K562 (cell line): ENCODE data around the gene PYROXD2. TPM values are rescaled to one million over a fixed set of nuclear protein-coding genes. Genes with fewer than 3 reads are reported as not detected.

Experiments used
- ATAC-seq: fragments of 200-7000 bp; cut with Tn5 transposase; 3 replicates; pipeline ENCODE4 v1.9.1; 2020; ENCODE audit warnings: moderate library complexity
- BruUV-seq: library from RNA; stranded (reverse); fragments of 400-500 nt; replicated peaks from 2 replicates; lab custom pipeline; 2021; lab: Mats Ljungman, UMichigan
- CTCF ChIA-PET: fragments of 300-600 bp; formaldehyde crosslinking; extraction: SDS; loops from one replicate; lab custom pipeline; 2021; ENCODE audit warnings: low intra/inter-chr PET ratio; lab: Yijun Ruan, JAX
- POLR2A ChIA-PET: fragments of 300-600, 350-650 bp; sonication (Branson Sonifier 250); formaldehyde crosslinking; extraction: SDS; loops from one replicate; lab custom pipeline; 2021; ENCODE audit warnings: antibody characterized with exemption, inconsistent platforms; lab: Yijun Ruan, JAX
- DNase-seq, 4 experiments: peaks; one replicate each; pipeline versions ENCODE4 v3.0.0 to v3.0.0-alpha.2; 2011 to 2018; ENCODE audit warnings: low spot score in 3 of 4, mixed read lengths in 3 of 4; ENCODE audit errors: extremely low read depth in 1 of 4
- FAIRE-seq: peaks from 2 replicates; lab custom pipeline; 2011; peaks lifted over from hg19 to GRCh38; lab: Jason Lieb, UNC
- H2AFZ ChIP-seq: 2 replicates; pipeline ENCODE4 v1.6.0; 2011; ENCODE audit warnings: low read depth, low read length, control low read depth, inconsistent platforms
- H3K27ac ChIP-seq: fragments of 200-600 bp; 3 replicates; pipeline ENCODE4 v1.8.0; 2011; ENCODE audit warnings: low read depth, mild to moderate bottlenecking, control low read depth, inconsistent platforms, low read length, moderate library complexity, mixed read lengths; ENCODE audit errors: extremely low read depth
- H3K27me3 ChIP-seq, 2 experiments: fragments of 300-600 bp in 1 of 2; 2 replicates in 1 of 2; 3 replicates in 1 of 2; pipeline versions ENCODE4 v1.6.0 to v1.8.0; 2011; ENCODE audit warnings: inconsistent platforms in 2 of 2, low read length in 2 of 2, mild to moderate bottlenecking in 1 of 2, mixed read lengths in 1 of 2, moderate library complexity in 1 of 2; ENCODE audit not compliant: control insufficient read depth in 2 of 2, insufficient read depth in 2 of 2
- H3K36me3 ChIP-seq: fragments of 300-600 bp; 3 replicates; pipeline ENCODE4 v1.8.0; 2011; ENCODE audit warnings: mild to moderate bottlenecking, low read length, inconsistent platforms; ENCODE audit not compliant: control insufficient read depth, insufficient read depth
- H3K4me1 ChIP-seq, 2 experiments: fragments of 200-600 bp in 1 of 2; replicated peaks in 1 of 2; 2 replicates in 1 of 2; 3 replicates in 1 of 2; pipeline versions ENCODE4 v1.5.1 to v1.8.0; 2011; ENCODE audit warnings: inconsistent platforms in 2 of 2, low read length in 2 of 2, mild to moderate bottlenecking in 1 of 2, mixed read lengths in 1 of 2, moderate library complexity in 1 of 2; ENCODE audit not compliant: control insufficient read depth in 2 of 2, insufficient read depth in 2 of 2
- H3K4me2 ChIP-seq: 2 replicates; pipeline ENCODE4 v1.6.1; 2011; ENCODE audit warnings: low read length, control low read depth, inconsistent platforms, mixed read lengths; ENCODE audit not compliant: insufficient read depth
- H3K4me3 ChIP-seq: fragments of 200-600 bp; sonication (generic), shearing (Covaris generic); 2 replicates; pipeline ENCODE4 v1.5.1; 2016; ENCODE audit warnings: control low read depth, inconsistent platforms
- H3K79me2 ChIP-seq: fragments of 200-600 bp; 3 replicates; pipeline ENCODE4 v1.8.0; 2011; ENCODE audit warnings: low read length, inconsistent platforms; ENCODE audit not compliant: control insufficient read depth, insufficient read depth
- H3K9ac ChIP-seq, 2 experiments: 2 replicates each; pipeline versions ENCODE4 v1.6.0 to v1.6.1; 2011; ENCODE audit warnings: low read depth in 2 of 2, low read length in 2 of 2, control low read depth in 1 of 2, inconsistent platforms in 1 of 2, mild to moderate bottlenecking in 1 of 2, mixed read lengths in 1 of 2; ENCODE audit not compliant: insufficient read depth in 1 of 2
- H3K9me1 ChIP-seq: one replicate; pipeline ENCODE4 v1.6.0; 2011; ENCODE audit warnings: inconsistent platforms, mild to moderate bottlenecking, low read length, moderate library complexity; ENCODE audit not compliant: control insufficient read depth, insufficient read depth
- H3K9me3 ChIP-seq: replicated peaks from 2 replicates; pipeline ENCODE4 v1.5.1; 2011; ENCODE audit warnings: low read depth, low read length, inconsistent platforms; ENCODE audit not compliant: control insufficient read depth, insufficient read depth
- H4K20me1 ChIP-seq: replicated peaks from 2 replicates; pipeline ENCODE4 v1.6.1; 2011; ENCODE audit warnings: low read length, inconsistent platforms, mixed read lengths; ENCODE audit not compliant: control insufficient read depth, insufficient read depth
- ASH1L ChIP-seq: fragments of 450-650 bp; IDR thresholded peaks from 2 replicates; pipeline ENCODE4 v1.6.1; 2018; ENCODE audit warnings: borderline replicate concordance, mild to moderate bottlenecking, low read depth; ENCODE audit not compliant: partially characterized antibody
- ELF4 ChIP-seq: fragments of 450-650 bp; formaldehyde crosslinking; IDR thresholded peaks from 2 replicates; pipeline ENCODE4 v1.4.0; 2022; ENCODE audit warnings: missing genetic modification characterization
- IRF9 ChIP-seq: fragments of 450-650 bp; IDR thresholded peaks from 2 replicates; pipeline ENCODE4 v1.6.1; 2016; ENCODE audit warnings: missing biosample characterization, missing genetic modification characterization
- KLF10 ChIP-seq: fragments of 250-450 bp; sonication (Bioruptor Pico); IDR thresholded peaks from 2 replicates; pipeline ENCODE4 v1.6.1; 2021; ENCODE audit warnings: matching md5 sums
- LEF1 ChIP-seq: fragments of 450-650 bp; IDR thresholded peaks from 2 replicates; pipeline ENCODE4 v1.6.1; 2016; ENCODE audit warnings: mild to moderate bottlenecking
- NCOA4 ChIP-seq: fragments of 450-650 bp; IDR thresholded peaks from 2 replicates; pipeline ENCODE4 v1.6.1; 2018; ENCODE audit warnings: mild to moderate bottlenecking; ENCODE audit not compliant: partially characterized antibody
- PML ChIP-seq: IDR thresholded peaks from 2 replicates; pipeline ENCODE4 v1.6.1; 2012; ENCODE audit warnings: low read length, inconsistent platforms
- PRDM10 ChIP-seq: fragments of 450-650 bp; IDR thresholded peaks from 2 replicates; pipeline ENCODE4 v1.6.1; 2018; ENCODE audit not compliant: partially characterized antibody
- RAD21 ChIP-seq, 2 experiments: fragments of 250-450 bp in 1 of 2; fragments of 450-650 bp in 1 of 2; sonication (Bioruptor Pico) in 1 of 2; formaldehyde crosslinking in 1 of 2; IDR thresholded peaks in 1 of 2; conservative IDR thresholded peaks in 1 of 2; 2 replicates each; pipeline versions ENCODE4 v1.4.0 to v1.8.0; 2020 to 2022; ENCODE audit warnings: mild to moderate bottlenecking in 2 of 2, moderate library complexity in 1 of 2
- TFAP4 ChIP-seq: sonication (generic); formaldehyde crosslinking; IDR thresholded peaks from 2 replicates; pipeline ENCODE4 v1.8.0; 2022; ENCODE audit warnings: missing genetic modification reagents, mild to moderate bottlenecking, moderate library complexity, borderline replicate concordance
- ZBTB34 ChIP-seq: fragments of 250-450 bp; sonication (Bioruptor Pico); IDR thresholded peaks from 2 replicates; pipeline ENCODE4 v1.8.0; 2021; ENCODE audit warnings: mild to moderate bottlenecking, moderate library complexity
- WGBS: fragments of 100-300 bp; shearing (Covaris generic); methylation state at CpG from one replicate; pipeline ENCODE4 v1.1.6; 2016; ENCODE audit warnings: low coverage, mixed read lengths; ENCODE audit not compliant: insufficient coverage; ENCODE audit errors: missing lambda C conversion rate; 5-methylcytosine and 5-hydroxymethylcytosine counted together
- in situ Hi-C: fragments of 300-500 bp; cut with MboI; formaldehyde crosslinking; loops from 4 replicates; pipeline ENCODE4 v1.15.0; 2018; ENCODE audit warnings: inconsistent platforms, mixed read lengths
- intact Hi-C: fragments of 100-400 bp; cut with micrococcal nuclease; formaldehyde crosslinking; loops from 2 replicates; pipeline ENCODE4 v1.14.2; 2022
- polyA plus RNA-seq, 8 experiments: library from polyadenylated mRNA; depleted of rRNA in 4 of 8; stranded (reverse) in 5 of 8; unstranded in 3 of 8; fragments of >200 nt; fragmentation: Nextera tagmentation in 2 of 8; fragmentation: Illumina TruSeq in 1 of 8; extraction: Ambion mirVana in 2 of 8; extraction: Trizol in 1 of 8; gene quantifications; 2 replicates each; pipeline versions ENCODE4 v1.2.1 to v1.2.3, GENCODE V29; 2011 to 2014; ENCODE audit warnings: inconsistent platforms in 1 of 8, missing spikeins in 1 of 8
- total RNA-seq, 7 experiments: library from RNA; depleted of rRNA in 6 of 7; stranded (reverse); fragments of >200 nt in 6 of 7; fragmentation: Illumina TruSeq in 2 of 7; extraction: Trizol in 2 of 7; gene quantifications; 2 replicates each; pipeline versions ENCODE4 v1.2.1 to v1.2.3, GENCODE V29; 2011 to 2021; ENCODE audit warnings: low replicate concordance in 1 of 7

Gene PYROXD2
- total and polyA plus RNA-seq, 9 of the 15 experiments (the other 6 are each of a cell fraction or from before 2014, with no cell fraction given): 0.14 to 1.4 (median 0.58) TPM

GRCh38 chr10:98420786-98421185 is 5.8 kb upstream of the PYROXD2 start:
- in situ Hi-C loops (loop anchor here (10.0 kb wide), 1 partner anchor 244 kb away; no protein-coding TSS in a partner anchor), intact Hi-C loops (no loop called here)
- BruUV-seq: no TSS peak

More at GRCh38 chr10:98420786-98421185, 5.8 kb upstream of the PYROXD2 start:
- Histone ChIP-seq H3K27ac (no peak overlapping the region), H3K27me3 (no peaks in the 10 kb centered on the region), H2AFZ (no peak overlapping the region), H3K9ac (no peak overlapping the region), H3K36me3 (peaks cover 31% of the 10 kb centered on the region; the same call in 2 of the 3 replicates), H3K4me3 (no peak overlapping the region), H3K9me1 (no peaks in the 10 kb centered on the region), H3K4me1 (peaks cover 0 to 16% of the 10 kb centered on the region in 2 experiments; a peak in 3 of 5 replicates), H3K79me2 (no peaks in the 10 kb centered on the region), H4K20me1 (no peaks in the 10 kb centered on the region), H3K9me3 (no peaks in the 10 kb centered on the region), H3K4me2 (no peak overlapping the region)
- no peak for TF ChIP-seq PML
- no peak for TF ChIP-seq TFAP4
- TF ChIP-seq RAD21 (CRISPR knock-in tag; conservative IDR thresholded peaks at IDR 0.05 in 1 of 2, IDR thresholded peaks at IDR 0.05 in 1 of 2): no peak
- no peak for TF ChIP-seq ASH1L
- no peak for TF ChIP-seq IRF9 (tag)
- TF ChIP-seq NCOA4: no peak
- no peak for TF ChIP-seq ZBTB34 (CRISPR knock-in tag)
- TF ChIP-seq PRDM10: no peak
- TF ChIP-seq ELF4 (CRISPR knock-in tag): no peak
- TF ChIP-seq KLF10: no peak
- TF ChIP-seq LEF1: no peak
- ChIA-PET CTCF (no interaction called here), POLR2A (interaction anchor here (1.0 kb wide), 1 partner anchor 11 kb away, joined by 4 read pairs; no protein-coding TSS in a partner anchor)
- no peak for FAIRE-seq
- no peak for DNase-seq
- WGBS: 71% methylated on average over 6 of the region's 9 CpGs
- ATAC-seq: no peak
